Neural cell (in vitro differentiated cells): ENCODE data around the gene KIFBP. TPM values are rescaled to one million over a fixed set of nuclear protein-coding genes. Genes with fewer than 3 reads are reported as not detected.

Experiments used
- H2AFZ ChIP-seq: fragments of 200-600, 300-800 bp; sonication (generic), shearing (Covaris generic); 2 replicates; pipeline ENCODE4 v1.6.0; 2014; ENCODE audit warnings: low read depth, mild to moderate bottlenecking, antibody characterized with exemption, low read length, moderate library complexity
- H3F3A ChIP-seq: fragments of 200-600 bp; shearing (Covaris generic); 2 replicates; pipeline ENCODE4 v1.6.1; 2016; ENCODE audit warnings: mild to moderate bottlenecking, moderate library complexity, mixed read lengths, antibody characterized with exemption, low read length; ENCODE audit not compliant: insufficient read depth, poor library complexity, severe bottlenecking
- H3K27ac ChIP-seq: fragments of 200-600, 300-800 bp; sonication (generic), shearing (Covaris generic); 2 replicates; pipeline ENCODE4 v1.5.1; 2014; ENCODE audit warnings: mild to moderate bottlenecking, low read length, moderate library complexity
- H3K27me3 ChIP-seq: fragments of 300-800, 200-600 bp; sonication (generic), shearing (Covaris generic); 2 replicates; pipeline ENCODE4 v1.6.0; 2014; ENCODE audit warnings: mild to moderate bottlenecking, low read depth, low read length, moderate library complexity; ENCODE audit not compliant: insufficient read depth
- H3K36me3 ChIP-seq: fragments of 300-800, 200-600 bp; sonication (generic), shearing (Covaris generic); 2 replicates; pipeline ENCODE4 v1.5.1; 2014; ENCODE audit warnings: mild to moderate bottlenecking, antibody characterized with exemption, low read length, moderate library complexity; ENCODE audit not compliant: insufficient read depth
- H3K4me2 ChIP-seq: fragments of 300-800, 200-600 bp; sonication (generic), shearing (Covaris generic); 2 replicates; pipeline ENCODE4 v1.6.0; 2014; ENCODE audit warnings: mild to moderate bottlenecking, low read length
- H3K4me3 ChIP-seq: fragments of 300-800, 200-600 bp; sonication (generic), shearing (Covaris generic); 2 replicates; pipeline ENCODE4 v1.5.1; 2014; ENCODE audit warnings: mild to moderate bottlenecking, low read length, moderate library complexity
- H3K79me2 ChIP-seq: fragments of 200-600 bp; shearing (Covaris generic); replicated peaks from 2 replicates; pipeline ENCODE4 v1.6.0; 2014; ENCODE audit warnings: mild to moderate bottlenecking, low read length, moderate library complexity; ENCODE audit not compliant: insufficient read depth
- H3K9ac ChIP-seq: fragments of 300-800, 200-600 bp; sonication (generic), shearing (Covaris generic); 2 replicates; pipeline ENCODE4 v1.6.1; 2016; ENCODE audit warnings: mild to moderate bottlenecking, low read length, mixed read lengths
- H3K9me2 ChIP-seq: fragments of 200-600 bp; shearing (Covaris generic); 2 replicates; pipeline ENCODE4 v1.6.1; 2016; ENCODE audit warnings: mild to moderate bottlenecking, low read length, mixed read lengths; ENCODE audit not compliant: insufficient read depth
- H3K9me3 ChIP-seq: fragments of 200-600, 300-800 bp; sonication (generic), shearing (Covaris generic); 2 replicates; pipeline ENCODE4 v1.6.1; 2016; ENCODE audit warnings: mild to moderate bottlenecking, mixed run types, low read length, moderate library complexity, mixed read lengths
- H4K20me1 ChIP-seq: fragments of 200-600 bp; shearing (Covaris generic); 2 replicates; pipeline ENCODE4 v1.6.1; 2016; ENCODE audit warnings: mild to moderate bottlenecking, mixed run types; ENCODE audit not compliant: insufficient read depth
- EP300 ChIP-seq: fragments of 450-650 bp; conservative IDR thresholded peaks from 2 replicates; pipeline ENCODE4 v1.6.1; 2014; ENCODE audit warnings: antibody characterized with exemption, mild to moderate bottlenecking, moderate library complexity; ENCODE audit not compliant: poor library complexity, severe bottlenecking
- EZH2 ChIP-seq: fragments of 200-600, 300-800 bp; shearing (Covaris generic), sonication (generic); IDR thresholded peaks from 2 replicates; pipeline ENCODE4 v1.6.1; 2014; ENCODE audit warnings: antibody characterized with exemption, low read length, borderline replicate concordance, mild to moderate bottlenecking; ENCODE audit not compliant: insufficient read depth, poor library complexity, severe bottlenecking
- MXI1 ChIP-seq: fragments of 450-650 bp; conservative IDR thresholded peaks from 2 replicates; pipeline ENCODE4 v1.6.1; 2014; ENCODE audit warnings: antibody characterized with exemption, mild to moderate bottlenecking; ENCODE audit not compliant: poor library complexity, severe bottlenecking
- POLR2AphosphoS5 ChIP-seq: IDR thresholded peaks from 2 replicates; pipeline ENCODE4 v1.6.1; 2012
- RAD21 ChIP-seq: fragments of 450-650 bp; conservative IDR thresholded peaks from 2 replicates; pipeline ENCODE4 v1.6.1; 2014; ENCODE audit warnings: antibody characterized with exemption, mild to moderate bottlenecking, moderate library complexity
- REST ChIP-seq: IDR thresholded peaks from 2 replicates; pipeline ENCODE4 v1.6.1; 2012; ENCODE audit warnings: borderline replicate concordance
- SMC3 ChIP-seq: fragments of 450-650 bp; conservative IDR thresholded peaks from 2 replicates; pipeline ENCODE4 v1.6.1; 2014; ENCODE audit warnings: antibody characterized with exemption, mild to moderate bottlenecking, moderate library complexity; ENCODE audit not compliant: poor library complexity
- TAF1 ChIP-seq: IDR thresholded peaks from 2 replicates; pipeline ENCODE4 v1.6.1; 2012; ENCODE audit warnings: low read depth
- polyA plus RNA-seq: library from polyadenylated mRNA; depleted of rRNA; stranded (reverse); fragments of >200 nt; gene quantifications from 2 replicates; pipeline ENCODE4 v1.2.3, GENCODE V29; 2014
- TF ChIP-seq, protein P1 (sequence below): fragments of 450-650 bp; IDR thresholded peaks from 2 replicates; pipeline ENCODE4 v1.5.1; 2014; ENCODE audit warnings: antibody characterized with exemption, mild to moderate bottlenecking, moderate library complexity; ENCODE audit not compliant: poor library complexity, severe bottlenecking

The KIFBP gene
- polyA plus RNA-seq, 1 donor from 2014 or later: 76.9 TPM

DNA sequence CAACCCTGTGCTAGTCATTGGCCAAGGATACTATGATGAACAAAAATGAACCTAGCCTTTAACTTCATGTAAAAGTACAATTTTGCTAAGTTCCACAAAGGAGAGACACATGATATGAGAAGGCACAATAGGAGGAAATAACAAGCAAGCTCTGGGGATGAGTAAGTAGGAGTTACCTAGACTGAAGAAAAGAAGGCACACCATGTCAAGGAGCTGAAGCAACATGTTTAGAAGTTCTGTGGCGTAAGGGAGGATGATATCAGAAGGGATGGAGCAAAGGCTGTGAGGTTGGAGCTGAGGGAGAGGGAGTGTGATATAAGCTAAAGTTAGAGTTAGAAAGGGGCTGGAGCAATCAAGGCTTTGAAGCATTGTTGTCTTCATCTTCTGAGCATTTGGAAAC is 25.6 kb downstream of the KIFBP start:
- H3K27ac ChIP-seq: no peak overlapping the region
- H3K27me3 ChIP-seq: no peaks in the 10 kb centered on the region
- no peaks in the 10 kb centered on the region for H3K79me2 ChIP-seq
- H2AFZ ChIP-seq: no peak overlapping the region
- H3F3A ChIP-seq: no peaks in the 10 kb centered on the region
- no peaks in the 10 kb centered on the region for H3K36me3 ChIP-seq
- H4K20me1 ChIP-seq: no peaks in the 10 kb centered on the region
- H3K9me2 ChIP-seq: no peaks in the 10 kb centered on the region
- no peak overlapping the region for H3K4me3 ChIP-seq
- H3K4me2 ChIP-seq: no peak overlapping the region
- TF ChIP-seq TAF1 (no peak), RAD21 (no peak), MXI1 (no peak), POLR2AphosphoS5 (no peak), REST (no peak), SMC3 (no peak), EP300 (no peak)
- TF ChIP-seq, protein P1, sequence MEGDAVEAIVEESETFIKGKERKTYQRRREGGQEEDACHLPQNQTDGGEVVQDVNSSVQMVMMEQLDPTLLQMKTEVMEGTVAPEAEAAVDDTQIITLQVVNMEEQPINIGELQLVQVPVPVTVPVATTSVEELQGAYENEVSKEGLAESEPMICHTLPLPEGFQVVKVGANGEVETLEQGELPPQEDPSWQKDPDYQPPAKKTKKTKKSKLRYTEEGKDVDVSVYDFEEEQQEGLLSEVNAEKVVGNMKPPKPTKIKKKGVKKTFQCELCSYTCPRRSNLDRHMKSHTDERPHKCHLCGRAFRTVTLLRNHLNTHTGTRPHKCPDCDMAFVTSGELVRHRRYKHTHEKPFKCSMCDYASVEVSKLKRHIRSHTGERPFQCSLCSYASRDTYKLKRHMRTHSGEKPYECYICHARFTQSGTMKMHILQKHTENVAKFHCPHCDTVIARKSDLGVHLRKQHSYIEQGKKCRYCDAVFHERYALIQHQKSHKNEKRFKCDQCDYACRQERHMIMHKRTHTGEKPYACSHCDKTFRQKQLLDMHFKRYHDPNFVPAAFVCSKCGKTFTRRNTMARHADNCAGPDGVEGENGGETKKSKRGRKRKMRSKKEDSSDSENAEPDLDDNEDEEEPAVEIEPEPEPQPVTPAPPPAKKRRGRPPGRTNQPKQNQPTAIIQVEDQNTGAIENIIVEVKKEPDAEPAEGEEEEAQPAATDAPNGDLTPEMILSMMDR: no peak
- no peaks in the 10 kb centered on the region for H3K9me3 ChIP-seq
- H3K9ac ChIP-seq: no peak overlapping the region

DNA sequence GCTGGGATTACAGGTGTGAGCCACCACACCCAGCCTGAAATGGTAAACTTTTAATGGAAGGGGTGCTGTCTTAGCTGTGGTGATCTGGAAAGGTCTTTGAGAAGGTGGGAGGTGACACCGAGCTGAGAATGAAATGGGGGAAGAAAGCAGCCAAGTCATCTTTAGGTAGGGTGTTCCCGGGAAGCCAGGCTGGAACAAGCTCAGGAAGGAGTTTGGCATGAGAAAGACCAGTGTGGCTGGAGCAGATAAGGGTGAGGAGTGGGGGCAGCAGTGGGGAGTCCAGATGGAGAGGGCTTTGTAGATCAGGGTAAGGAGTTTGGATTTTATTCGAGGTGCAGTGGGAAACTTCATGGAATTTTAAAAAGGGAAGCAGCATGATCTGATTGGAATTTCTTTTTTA is 30.0 kb downstream of the KIFBP start:
- H3K27me3 ChIP-seq: no peaks in the 10 kb centered on the region
- no peaks in the 10 kb centered on the region for H3K36me3 ChIP-seq
- H3K4me3 ChIP-seq: no peak overlapping the region
- no peaks in the 10 kb centered on the region for H4K20me1 ChIP-seq
- H3K79me2 ChIP-seq: no peaks in the 10 kb centered on the region
- no peak overlapping the region for H3K4me2 ChIP-seq
- no peaks in the 10 kb centered on the region for H3F3A ChIP-seq
- no peak overlapping the region for H2AFZ ChIP-seq
- H3K9me2 ChIP-seq: no peaks in the 10 kb centered on the region
- H3K9ac ChIP-seq: no peak overlapping the region
- TF ChIP-seq EP300 (no peak), EZH2 (no peak), SMC3 (no peak), MXI1 (no peak), POLR2AphosphoS5 (no peak), TAF1 (no peak)
- TF ChIP-seq, protein P1: no peak
- H3K27ac ChIP-seq: no peak overlapping the region
- H3K9me3 ChIP-seq: no peaks in the 10 kb centered on the region
